Germinal center (tissue), 1 donor: ENCODE data around the gene DQX1.

ENCODE experiments used
- DNase-seq: peaks from one replicate; pipeline ENCODE4 v3.0.0; 2012; ENCODE audit warnings: mixed read lengths, low spot score

The DQX1 gene

DNA sequence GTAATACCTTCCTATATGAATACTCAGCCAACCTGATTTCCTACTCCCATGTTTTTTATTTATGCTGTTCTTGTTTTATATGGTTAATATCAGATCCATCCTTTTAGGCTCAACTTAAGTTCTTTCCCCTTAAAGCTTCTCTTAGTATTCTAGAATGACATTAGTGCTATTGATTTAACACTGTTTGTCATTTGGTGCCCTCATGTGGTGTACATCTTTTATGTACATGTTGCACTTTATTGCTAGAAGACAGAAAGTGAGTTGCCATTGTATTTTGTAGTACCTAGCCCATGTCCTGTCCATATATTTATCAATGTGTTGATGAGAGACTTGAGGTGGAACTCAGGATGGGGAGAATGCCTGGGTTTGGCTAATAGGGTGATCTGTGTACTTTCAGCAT lies 6.2 kb upstream of the DQX1 start:
- DNase-seq: peak; percentile 49

DNA sequence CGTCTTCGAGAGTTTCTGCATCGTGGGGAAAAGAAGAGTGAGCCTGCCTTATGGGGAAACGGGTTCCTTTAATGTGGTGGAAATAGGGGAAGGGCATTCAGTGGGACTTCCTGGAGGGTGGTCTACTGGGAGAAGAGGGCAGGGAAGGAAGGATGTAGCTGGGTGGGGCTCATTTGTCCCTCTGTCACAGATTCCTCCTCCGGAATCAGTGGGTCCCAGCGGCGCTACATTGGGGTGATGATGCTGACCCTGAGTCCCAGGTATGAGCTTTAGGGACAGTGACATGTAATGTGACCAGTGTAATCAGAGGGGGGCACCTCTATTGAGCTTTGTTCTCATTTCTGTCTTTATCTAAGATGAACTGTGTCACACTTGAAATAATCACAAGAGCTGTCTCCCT lies 5.6 kb upstream of the DQX1 start:
- DNase-seq: no peak

DNA sequence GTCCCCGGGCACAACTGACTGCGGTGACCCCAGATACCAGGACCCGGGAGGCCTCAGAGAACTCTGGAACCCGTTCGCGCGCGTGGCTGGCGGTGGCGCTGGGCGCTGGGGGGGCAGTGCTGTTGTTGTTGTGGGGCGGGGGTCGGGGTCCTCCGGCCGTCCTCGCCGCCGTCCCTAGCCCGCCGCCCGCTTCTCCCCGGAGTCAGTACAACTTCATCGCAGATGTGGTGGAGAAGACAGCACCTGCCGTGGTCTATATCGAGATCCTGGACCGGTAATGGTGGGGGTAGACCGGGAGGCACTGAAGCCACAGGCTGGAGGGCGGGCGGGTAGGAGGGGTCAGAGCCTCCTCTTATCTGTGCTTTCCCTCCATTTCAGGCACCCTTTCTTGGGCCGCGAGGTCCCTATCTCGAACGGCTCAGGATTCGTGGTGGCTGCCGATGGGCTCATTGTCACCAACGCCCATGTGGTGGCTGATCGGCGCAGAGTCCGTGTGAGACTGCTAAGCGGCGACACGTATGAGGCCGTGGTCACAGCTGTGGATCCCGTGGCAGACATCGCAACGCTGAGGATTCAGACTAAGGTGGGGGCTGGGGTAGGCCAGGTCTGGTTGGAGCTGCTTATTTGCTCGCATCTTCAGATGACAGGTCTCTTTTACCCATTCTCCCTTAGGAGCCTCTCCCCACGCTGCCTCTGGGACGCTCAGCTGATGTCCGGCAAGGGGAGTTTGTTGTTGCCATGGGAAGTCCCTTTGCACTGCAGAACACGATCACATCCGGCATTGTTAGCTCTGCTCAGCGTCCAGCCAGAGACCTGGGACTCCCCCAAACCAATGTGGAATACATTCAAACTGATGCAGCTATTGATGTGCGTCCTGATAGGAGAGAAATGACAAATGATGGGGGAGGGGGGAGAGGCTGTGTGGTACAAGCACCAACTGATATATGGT lies 4.5 kb upstream of the DQX1 start:
- peak; percentile 64 for DNase-seq

DNA sequence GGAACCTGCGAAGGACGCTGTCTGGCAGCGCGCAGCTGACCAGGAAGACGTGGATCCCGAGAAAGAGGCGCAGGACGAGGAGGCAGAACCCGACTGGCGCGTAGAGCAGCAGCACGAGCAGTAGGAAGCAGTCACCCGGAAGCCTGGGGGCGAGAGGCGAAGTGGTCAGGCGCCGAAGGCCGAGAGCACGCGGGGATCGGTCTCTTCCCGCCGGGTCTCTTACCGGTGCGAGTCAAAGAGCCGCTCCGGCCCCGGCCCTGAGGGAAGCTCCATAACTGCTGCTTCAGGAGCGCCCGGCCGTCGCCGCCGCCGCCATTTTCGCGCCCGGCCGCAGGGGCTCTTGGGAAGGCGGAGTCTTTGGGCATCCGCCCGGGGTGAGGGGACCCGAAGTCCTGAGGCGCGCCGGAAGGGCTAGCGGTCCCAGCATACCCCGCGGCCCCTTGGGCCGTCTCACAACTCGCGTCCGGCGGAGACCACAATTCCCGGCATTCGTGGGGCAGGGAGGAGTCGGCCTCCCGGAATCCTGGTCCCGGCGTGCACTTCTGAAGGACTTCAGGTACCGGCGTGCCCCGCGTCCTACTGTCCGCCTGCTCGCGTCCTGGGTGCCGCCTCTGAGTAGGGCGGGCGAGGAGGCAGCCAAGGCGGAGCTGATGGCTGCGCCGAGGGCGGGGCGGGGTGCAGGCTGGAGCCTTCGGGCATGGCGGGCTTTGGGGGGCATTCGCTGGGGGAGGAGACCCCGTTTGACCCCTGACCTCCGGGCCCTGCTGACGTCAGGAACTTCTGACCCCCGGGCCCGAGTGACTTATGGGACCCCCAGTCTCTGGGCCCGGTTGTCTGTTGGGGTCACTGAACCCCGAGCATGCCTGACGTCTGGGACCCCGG lies 3.6 kb upstream of the DQX1 start, which contains the start of the genes AUP1 and HTRA2:
AUP1 (minus strand) TSS at position 350 of the 882 bp plus-strand sequence; CDS start at position 273, 77 bp downstream.
HTRA2 (plus strand) TSS at position 577 of the 882 bp plus-strand sequence; CDS start at position 651, 74 bp downstream.
- DNase-seq: peak; percentile 93

DNA sequence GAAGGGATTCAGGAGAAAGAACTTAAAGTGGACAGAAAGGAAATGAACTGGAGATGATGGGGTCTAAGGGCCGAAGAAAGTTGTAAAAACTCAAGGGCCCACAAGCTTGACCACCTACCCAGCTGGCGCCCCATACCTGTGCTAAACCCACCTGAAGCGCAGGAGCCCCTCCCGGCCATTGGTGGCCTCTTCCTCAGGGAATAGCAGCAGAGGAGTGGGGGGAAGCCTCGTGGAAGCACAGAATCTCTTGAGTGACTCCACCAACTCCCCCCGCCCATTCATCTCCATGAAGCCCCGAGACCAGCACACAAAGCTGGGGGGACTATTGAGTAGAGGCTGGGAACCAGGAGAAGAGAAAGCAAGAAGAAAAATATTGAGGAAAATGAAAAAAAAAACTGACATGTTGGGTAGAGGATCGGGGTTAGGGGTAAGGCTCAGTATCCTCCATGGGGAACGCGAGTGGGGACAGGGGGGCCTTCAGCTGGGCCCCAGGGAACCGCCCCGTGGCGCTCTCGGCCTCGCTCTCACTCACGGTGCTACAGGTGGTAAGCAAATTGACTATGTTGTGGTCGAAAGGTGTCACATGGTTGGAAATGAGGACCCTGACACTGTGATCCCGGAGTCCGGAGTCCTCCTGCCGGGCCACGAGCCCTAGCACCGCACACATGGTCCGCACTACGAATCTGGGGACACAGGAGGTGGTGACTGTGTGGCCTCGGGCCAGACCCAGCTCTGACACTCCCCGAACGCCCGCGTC lies 2.7 kb upstream of the DQX1 start:
- peak; percentile 32 for DNase-seq

DNA sequence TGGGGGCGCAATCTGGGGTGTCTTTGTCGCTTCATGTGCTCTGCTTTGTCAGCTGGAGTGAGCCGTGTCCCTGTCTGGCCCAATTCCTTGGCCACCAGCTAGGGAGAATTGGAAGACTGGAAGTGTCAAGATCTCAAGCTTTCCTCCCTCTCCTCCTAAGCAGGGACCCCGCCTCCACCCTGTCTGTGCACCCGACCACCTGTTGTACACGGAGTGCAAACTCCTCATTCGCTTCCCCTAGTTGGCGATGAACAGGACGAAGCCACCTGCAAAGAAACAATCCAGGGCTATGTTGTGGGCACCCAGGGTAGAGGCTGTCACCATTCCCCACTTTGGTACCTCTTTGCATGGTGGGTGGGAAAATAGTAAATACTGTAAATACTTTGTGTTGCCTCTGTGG lies 1.7 kb upstream of the DQX1 start:
- no peak for DNase-seq

DNA sequence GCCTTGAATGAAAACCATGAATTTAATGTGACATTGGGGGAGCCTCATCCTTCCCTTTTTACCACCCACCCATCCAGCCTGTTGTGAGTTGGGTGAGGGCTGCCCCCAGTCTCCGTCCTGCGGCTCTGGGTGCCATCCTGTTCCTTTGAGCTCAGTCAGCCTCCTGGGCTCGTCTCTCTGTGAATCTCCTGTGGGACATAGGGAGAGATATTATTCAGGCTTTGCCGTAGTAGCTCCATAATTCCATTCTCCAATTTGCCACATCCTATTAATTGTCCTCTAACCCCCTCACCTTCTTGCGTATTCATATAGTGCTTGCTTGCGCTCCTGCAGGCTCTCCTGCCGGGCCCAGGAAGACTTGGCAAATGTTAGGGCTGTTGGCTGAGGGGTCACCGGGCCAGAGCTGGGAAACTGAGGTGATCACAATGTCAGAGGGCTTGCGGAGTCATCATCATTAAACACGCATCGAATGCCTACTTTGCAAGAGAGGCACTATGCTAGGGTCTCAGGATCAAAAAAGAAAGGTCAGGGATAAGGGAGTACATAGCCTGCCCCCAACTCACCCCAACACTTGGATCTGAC lies 709 bp upstream of the DQX1 start:
- DNase-seq: no peak

DNA sequence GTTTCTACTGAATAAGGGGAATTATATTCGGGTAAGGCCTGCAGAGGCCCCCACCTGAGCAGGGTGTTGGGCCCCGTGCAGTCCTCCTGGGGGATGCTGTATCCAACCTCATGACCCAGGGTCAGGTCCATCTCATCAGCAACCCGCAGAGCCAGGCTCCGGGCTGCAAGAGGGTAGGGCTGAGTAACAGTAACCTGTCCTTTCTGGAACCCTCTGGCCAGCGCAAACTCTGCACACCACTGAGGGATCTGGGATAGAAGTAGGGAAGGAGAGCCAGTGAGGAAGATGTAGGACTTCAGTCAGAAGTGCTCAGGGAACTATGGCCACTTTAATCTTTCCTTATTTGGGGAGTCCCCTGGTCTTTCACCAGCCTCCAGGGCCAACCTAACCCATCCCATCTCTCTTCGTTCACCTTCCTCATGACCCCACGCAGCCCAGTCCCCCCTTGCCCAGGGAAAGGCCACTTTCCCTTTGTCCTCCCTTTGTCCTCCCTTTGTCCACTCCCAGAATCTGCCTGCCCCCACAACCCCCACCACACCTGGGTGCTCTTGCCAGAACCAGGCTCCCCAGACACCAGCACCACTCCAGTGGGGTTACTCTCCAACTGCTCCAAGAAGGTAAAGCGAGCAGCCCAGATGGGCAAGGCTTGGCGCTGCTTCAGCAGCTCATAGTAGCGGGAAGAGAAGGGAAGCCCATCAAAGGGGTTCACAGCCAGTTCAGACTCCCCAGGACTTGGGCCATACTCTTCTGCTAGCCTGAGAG lies 895 bp downstream of the DQX1 start:
- DNase-seq: no peak

DNA sequence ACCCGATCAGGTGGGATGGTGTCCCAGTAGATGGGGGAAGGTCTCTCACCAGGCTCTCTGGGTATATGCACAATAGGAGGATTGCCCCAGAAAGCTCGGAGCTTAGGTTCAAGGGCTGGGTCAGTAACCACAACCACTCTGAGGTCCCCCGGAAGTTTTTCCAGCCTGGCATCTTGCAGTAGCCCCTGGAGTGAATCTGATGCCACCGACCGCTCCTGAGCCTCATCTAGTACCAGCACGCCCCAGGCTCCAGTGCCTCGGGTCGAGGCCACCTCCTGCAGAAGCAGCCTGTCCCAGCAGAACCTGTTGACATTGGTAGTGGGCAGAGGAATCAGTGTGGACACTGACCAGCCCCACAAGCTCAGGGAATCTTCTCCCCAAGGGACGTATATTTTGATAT lies 2.0 kb downstream of the DQX1 start:
- DNase-seq: no peak

DNA sequence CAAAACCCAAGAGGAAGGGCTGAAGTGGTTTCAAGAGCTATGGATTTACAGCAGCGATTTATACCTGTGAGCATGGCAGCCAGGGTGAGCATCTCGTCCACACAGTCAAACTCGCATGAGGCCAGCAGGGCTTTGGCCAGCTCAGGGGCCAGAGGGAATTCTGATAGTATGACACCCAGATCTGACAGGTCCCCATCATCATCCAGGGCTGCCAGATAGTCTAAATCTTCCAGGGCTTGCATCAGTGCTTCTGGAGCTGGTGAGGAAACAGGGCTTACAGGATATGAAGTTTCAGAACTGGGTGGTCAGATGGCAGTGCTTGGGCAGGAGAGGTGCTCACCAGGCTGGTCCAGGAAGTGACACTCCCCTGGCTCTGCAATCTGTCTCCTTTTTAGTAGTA lies 3.5 kb downstream of the DQX1 start:
- no peak for DNase-seq

DNA sequence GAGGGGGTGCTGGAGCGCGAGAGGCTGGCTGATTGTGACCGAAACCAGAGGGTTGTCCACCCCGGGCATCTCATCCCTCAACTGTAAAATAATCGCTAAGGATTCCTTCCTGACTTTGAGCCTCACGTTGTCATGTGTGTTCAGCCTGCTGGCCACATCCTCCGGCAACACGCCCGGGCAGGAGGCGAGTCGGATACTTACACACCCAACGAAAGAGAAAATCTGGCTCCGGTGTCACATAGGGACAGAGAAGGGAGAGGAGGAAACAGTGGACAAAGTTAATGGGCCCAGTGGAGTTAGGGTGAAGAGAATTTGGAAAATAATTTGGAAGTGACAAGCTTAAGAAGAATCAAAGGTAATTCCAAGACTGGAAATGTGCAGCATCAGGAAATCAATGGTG lies 9.4 kb downstream of the DQX1 start:
- no peak for DNase-seq

DNA sequence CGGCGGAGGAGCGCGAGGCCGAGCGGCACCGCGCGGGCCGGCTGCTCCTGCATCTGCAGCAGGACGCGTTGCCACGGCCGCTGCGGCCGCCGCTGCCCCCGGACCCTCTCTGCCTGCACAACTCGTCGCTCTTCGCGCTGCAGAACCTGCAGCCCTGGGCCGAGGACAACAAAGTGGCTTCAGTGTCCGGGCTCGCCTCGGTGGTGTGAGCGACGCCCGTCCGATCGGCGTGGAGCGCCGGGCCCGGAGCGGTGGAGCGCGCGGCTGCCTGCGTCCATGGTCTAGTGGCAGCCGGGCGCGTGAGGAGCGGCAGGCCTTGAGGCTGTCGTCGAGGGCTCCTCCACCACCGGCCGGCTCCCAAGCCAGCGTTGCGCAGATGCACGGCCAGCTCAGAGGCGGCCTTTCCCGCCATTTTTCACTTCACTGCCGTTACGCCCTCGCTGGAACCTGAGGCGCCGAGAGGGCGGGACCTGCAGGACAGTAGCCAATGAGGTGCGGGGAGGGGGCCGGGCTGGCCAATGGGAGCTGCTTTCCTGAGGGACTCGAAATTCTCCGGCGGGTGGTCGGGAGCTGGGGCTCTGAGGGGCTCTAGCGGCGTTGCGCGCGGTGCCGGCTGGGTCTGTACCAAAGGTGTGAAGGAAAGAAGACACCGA lies 9.9 kb downstream of the DQX1 start:
- DNase-seq: peak; percentile 98

DNA sequence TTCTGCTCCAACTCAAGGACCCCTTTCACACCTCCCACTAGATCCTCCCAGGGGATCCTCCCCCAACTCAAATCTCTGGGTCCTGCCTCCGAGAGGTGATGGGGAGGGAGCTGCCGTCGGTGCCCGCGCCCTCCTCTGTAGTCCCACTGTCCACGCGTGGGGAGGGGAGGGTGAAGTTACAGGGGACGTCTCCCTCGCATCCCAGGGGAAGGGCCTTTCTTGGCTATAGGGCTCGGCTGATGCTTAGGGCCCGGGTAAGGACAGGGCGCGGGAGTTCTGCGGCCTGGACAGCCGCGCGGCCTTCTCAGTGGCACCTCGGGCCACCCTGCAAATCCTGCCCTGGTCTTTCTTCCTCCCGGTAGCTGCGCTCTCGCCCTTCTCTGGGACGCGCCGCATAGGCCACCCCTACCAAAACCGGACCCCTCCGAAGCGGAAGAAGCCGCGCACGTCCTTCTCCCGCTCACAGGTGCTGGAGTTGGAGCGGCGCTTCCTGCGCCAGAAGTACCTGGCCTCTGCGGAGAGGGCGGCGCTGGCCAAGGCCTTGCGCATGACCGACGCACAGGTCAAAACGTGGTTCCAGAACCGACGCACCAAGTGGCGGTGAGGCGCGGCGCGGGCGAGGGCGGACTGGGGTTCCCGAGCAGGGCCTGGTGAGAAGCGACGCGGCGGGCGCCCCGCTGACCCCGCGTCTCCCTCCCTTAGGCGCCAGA lies 10.6 kb downstream of the DQX1 start:
- no peak for DNase-seq

DNA sequence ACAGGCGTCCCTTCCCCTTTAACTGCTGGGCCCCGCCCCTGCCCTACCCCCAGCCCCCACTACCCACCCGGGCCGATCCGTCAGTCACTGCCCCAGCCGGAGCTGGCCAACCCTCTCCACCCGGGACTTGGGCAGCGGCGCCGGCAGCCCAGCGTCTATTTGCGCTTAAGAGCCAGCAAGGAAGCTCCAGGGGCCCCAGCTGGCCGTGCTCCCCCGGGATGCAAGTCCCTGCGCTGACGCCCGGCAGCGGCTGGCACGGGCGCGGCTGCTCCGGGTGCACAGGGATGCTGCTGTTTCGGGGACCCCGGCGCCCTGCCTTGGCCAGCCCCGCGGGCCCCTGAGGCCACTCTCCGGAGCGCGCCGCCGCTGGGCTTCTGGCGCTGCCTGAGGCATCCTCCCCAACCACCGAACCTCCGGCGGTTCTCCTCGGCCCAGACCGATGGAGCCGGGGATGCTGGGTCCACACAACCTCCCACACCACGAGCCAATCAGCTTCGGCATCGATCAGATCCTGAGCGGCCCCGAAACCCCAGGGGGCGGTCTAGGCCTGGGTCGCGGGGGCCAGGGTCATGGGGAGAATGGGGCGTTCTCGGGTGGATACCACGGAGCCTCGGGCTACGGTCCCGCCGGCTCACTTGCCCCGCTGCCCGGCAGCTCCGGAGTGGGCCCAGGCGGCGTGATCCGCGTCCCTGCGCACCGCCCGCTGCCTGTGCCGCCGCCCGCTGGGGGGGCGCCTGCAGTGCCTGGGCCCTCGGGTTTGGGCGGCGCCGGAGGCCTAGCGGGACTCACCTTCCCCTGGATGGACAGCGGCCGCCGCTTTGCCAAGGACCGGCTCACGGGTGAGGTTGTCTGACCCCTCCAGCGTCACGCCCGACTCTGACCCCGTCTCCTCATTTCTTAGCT lies 11.4 kb downstream of the DQX1 start, which contains the start of gene TLX2:
TLX2 (plus strand) TSS at position 83 of the 903 bp plus-strand sequence; CDS start at position 440, 357 bp downstream.
- DNase-seq: no peak

DNA sequence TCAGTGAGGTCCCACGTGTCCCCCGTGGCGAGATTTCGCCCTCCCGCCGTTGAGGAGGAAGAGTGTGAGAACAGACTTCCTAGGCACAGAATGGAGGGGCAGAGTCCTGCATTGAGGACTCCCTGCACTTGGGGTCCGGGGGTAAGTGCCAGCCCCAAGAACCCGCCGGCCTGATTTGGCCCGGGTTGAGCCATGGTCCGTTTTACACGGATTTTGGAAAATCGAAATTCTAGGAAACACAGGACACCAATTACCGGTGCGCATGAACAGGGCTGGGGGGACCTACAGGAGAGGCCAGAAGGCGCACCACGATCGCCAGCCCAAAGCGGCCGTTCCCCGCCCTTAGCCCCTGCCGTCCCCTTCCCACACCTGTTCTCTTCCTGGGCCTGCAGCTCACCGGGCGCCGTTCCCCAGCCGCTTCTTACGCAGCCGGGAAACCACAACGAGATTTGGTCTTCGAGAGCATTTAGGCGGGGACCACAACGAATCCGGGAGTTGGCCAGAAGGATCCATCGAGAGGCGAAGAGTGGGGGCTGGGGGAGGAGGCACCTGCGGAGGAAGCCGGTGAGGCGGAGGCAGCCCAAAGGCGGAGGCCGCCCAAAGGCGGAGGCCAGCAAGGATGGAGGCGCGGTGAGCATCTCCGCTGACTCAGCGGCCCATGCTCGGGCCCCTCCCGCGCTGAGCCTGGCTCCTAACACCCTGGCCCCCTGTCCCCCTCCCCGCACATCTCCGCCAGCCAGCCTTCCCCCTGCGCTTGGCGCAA lies 12.2 kb downstream of the DQX1 start:
- DNase-seq: no peak

DNA sequence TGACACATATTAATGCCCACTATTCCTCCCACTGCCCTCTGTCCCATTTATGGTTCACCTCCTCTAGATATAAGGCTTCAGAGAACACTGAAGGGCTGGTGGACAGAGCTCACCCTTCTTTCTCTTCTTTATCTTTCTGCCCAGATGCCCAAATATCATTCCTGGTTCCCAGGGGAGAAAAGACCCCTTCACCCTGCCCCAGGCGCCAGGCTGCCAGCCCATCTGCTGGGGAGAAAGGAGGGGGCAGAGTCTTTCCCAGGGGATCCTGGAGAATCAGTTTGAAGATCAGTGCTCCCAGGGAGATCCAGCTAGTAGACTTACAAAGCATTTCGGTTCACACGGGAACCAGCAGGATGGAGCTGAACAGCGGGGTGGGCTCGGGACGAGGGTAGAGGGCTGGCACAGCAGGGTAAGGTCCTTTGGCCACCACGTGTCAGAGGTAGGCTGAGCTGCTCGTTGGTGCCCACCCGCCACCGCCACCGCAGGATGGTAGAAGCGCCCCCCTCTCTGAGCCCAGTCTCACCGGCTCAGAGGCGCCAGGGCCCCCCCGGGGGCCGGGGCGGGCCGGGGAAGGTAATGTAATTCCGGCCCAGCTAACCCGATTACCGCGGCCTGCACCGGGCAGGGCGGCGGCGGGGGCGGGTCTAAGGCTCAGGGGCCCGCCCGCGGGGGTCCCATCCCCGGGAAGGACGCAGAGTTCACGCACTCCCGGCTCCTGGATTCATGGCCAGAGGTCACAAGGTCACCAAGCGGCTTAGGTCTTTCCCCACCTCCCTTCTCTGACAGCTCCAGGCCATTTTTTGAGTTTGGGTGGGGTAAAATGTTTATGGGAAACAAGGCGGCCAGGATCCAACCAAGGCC lies 13.1 kb downstream of the DQX1 start:
- DNase-seq: no peak
